Natural killer cell (primary cell): Measurements from ENCODE around the gene LAMC1. TPM values are rescaled to one million over a fixed set of nuclear protein-coding genes. Genes with fewer than 3 reads are reported as not detected.

Source experiments
- ATAC-seq, 3 donors: fragments of 150-1000 bp in 2 of 3; fragments of 200-7000 bp in 1 of 3; cut with Tn5 transposase; 1 replicate in 1 of 3; 2 replicates in 2 of 3; pipeline ENCODE4 v1.10.0; 2021; ENCODE audit warnings: mild to moderate bottlenecking in 2 of 3, moderate library complexity in 2 of 3
- DNase-seq, 2 donors: peaks; one replicate each; pipeline versions ENCODE4 v3.0.0 to v3.0.0-alpha.2; 2013 to 2021; ENCODE audit warnings: mixed read lengths in 1 of 2
- H3K27ac ChIP-seq: one replicate; pipeline ENCODE4 v1.5.1; 2013; ENCODE audit warnings: mild to moderate bottlenecking, low read length
- H3K27me3 ChIP-seq: one replicate; pipeline ENCODE4 v1.6.1; 2013; ENCODE audit warnings: low read length; ENCODE audit not compliant: control insufficient read depth, insufficient read depth
- H3K36me3 ChIP-seq: one replicate; pipeline ENCODE4 v1.6.1; 2013; ENCODE audit warnings: low read length; ENCODE audit not compliant: control insufficient read depth, insufficient read depth
- H3K4me1 ChIP-seq: one replicate; pipeline ENCODE4 v1.6.1; 2013; ENCODE audit warnings: low read length; ENCODE audit not compliant: control insufficient read depth, insufficient read depth
- H3K4me3 ChIP-seq: one replicate; pipeline ENCODE4 v1.5.1; 2013; ENCODE audit warnings: low read length
- H3K9me3 ChIP-seq: one replicate; pipeline ENCODE4 v1.6.1; 2013; ENCODE audit warnings: low read length; ENCODE audit not compliant: control insufficient read depth, insufficient read depth
- H3K27ac Mint-ChIP-seq, 2 donors: one replicate each; pipeline ENCODE4 v1.8.0; 2022; ENCODE audit warnings: mild to moderate bottlenecking in 2 of 2, mixed read lengths in 2 of 2, moderate library complexity in 1 of 2
- H3K27me3 Mint-ChIP-seq, 2 donors: one replicate each; pipeline ENCODE4 v1.8.0; 2022; ENCODE audit warnings: low read depth in 2 of 2, mixed read lengths in 2 of 2
- H3K36me3 Mint-ChIP-seq: one replicate; pipeline ENCODE4 v1.8.0; 2022; ENCODE audit warnings: mixed read lengths
- H3K4me1 Mint-ChIP-seq, 2 donors: one replicate each; pipeline ENCODE4 v1.8.0; 2022; ENCODE audit warnings: mixed read lengths in 2 of 2
- H3K4me3 Mint-ChIP-seq: one replicate; pipeline ENCODE4 v1.8.0; 2022; ENCODE audit warnings: mild to moderate bottlenecking, moderate library complexity, mixed read lengths
- H3K9me3 Mint-ChIP-seq, 2 donors: one replicate each; pipeline ENCODE4 v1.8.0; 2022; ENCODE audit warnings: mixed read lengths in 2 of 2
- WGBS: methylation state at CpG from one replicate; pipeline ENCODE4 v1.1.7; 2013; ENCODE audit warnings: missing lambda C conversion rate; ENCODE audit not compliant: insufficient coverage; 5-methylcytosine and 5-hydroxymethylcytosine counted together
- intact Hi-C: fragments of 100-400 bp; cut with micrococcal nuclease; formaldehyde crosslinking; loops from one replicate; pipeline ENCODE4 v1.14.2; 2022
- total RNA-seq, 4 donors: library from RNA; stranded (reverse); fragments of 120-200 nt in 1 of 4; gene quantifications; one replicate each; pipeline versions ENCODE4 v1.2.3 to v1.2.4, GENCODE V29; 2013 to 2022
- TF ChIP-seq, protein P1 (sequence below): fragments of 200-600 bp; IDR thresholded peaks from one replicate; pipeline ENCODE4 v1.8.0; 2022; ENCODE audit warnings: antibody characterized with exemption

The LAMC1 gene
- total RNA-seq, 3 donors from 2014 or later (not counting 1 experiment from before 2014, with no cell fraction given) = 0.33 to 0.66 (median 0.58) TPM

DNA sequence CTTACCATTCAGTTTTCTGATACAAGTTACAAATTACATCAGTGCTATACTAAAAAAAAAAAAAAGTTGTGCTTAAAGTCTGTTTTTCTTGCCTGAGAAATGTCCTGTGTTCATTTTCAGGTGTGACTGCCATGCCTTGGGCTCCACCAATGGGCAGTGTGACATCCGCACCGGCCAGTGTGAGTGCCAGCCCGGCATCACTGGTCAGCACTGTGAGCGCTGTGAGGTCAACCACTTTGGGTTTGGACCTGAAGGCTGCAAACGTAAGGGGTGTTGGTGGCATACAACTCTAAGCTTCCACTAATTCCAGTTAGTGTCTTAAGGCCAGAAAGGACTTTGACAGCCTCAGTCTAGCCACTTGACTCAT is 102.8 kb downstream of the LAMC1 start:
- no peaks in the 10 kb centered on the region for H3K4me1 ChIP-seq
- no peak overlapping the region for H3K4me3 Mint-ChIP-seq
- H3K36me3 ChIP-seq = no peaks in the 10 kb centered on the region
- no peaks in the 10 kb centered on the region for H3K9me3 ChIP-seq
- no peak for ATAC-seq
- TF ChIP-seq, protein P1, sequence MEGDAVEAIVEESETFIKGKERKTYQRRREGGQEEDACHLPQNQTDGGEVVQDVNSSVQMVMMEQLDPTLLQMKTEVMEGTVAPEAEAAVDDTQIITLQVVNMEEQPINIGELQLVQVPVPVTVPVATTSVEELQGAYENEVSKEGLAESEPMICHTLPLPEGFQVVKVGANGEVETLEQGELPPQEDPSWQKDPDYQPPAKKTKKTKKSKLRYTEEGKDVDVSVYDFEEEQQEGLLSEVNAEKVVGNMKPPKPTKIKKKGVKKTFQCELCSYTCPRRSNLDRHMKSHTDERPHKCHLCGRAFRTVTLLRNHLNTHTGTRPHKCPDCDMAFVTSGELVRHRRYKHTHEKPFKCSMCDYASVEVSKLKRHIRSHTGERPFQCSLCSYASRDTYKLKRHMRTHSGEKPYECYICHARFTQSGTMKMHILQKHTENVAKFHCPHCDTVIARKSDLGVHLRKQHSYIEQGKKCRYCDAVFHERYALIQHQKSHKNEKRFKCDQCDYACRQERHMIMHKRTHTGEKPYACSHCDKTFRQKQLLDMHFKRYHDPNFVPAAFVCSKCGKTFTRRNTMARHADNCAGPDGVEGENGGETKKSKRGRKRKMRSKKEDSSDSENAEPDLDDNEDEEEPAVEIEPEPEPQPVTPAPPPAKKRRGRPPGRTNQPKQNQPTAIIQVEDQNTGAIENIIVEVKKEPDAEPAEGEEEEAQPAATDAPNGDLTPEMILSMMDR = no peak
- H3K27me3 ChIP-seq = no peaks in the 10 kb centered on the region
- no peak overlapping the region for H3K4me3 ChIP-seq
- intact Hi-C loops = no loop called here
- no peak for DNase-seq
- no peaks in the 10 kb centered on the region for H3K27me3 Mint-ChIP-seq
- no peaks in the 10 kb centered on the region for H3K36me3 Mint-ChIP-seq
- H3K4me1 Mint-ChIP-seq = peaks cover 0 to under 1% of the 10 kb centered on the region in 2 donors
- WGBS = 92% methylated on average over 5 of the region's 5 CpGs
- no peak overlapping the region for H3K27ac Mint-ChIP-seq
- no peaks in the 10 kb centered on the region for H3K9me3 Mint-ChIP-seq
- H3K27ac ChIP-seq = no peak overlapping the region

DNA sequence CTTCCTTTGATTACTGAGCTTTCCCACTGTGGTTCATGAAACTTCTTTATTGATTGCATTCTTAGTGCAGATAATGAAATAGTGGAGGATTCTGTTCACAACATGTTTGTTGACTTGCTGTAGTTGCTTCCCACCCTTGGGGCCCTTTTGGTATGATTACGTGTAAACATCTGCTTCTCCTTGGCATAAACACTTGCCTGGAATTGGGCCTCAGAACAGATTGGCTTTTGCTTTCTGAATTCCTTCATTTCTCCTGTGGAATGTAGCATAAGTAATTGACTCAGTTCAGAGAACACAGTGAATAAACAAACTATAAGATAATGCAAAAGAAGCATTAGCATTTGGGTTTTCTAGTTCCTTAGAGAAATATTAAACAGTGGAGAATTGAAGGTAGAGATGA is 103.3 kb downstream of the LAMC1 start:
- Histone ChIP-seq H3K27me3 (no peaks in the 10 kb centered on the region), H3K4me3 (no peak overlapping the region), H3K27ac (no peak overlapping the region), H3K4me1 (no peaks in the 10 kb centered on the region), H3K9me3 (no peaks in the 10 kb centered on the region), H3K36me3 (no peaks in the 10 kb centered on the region)
- intact Hi-C loops = no loop called here
- WGBS = 91% methylated on average over 1 of the region's 1 CpG
- ATAC-seq = no peak
- DNase-seq = no peak
- Mint-ChIP-seq H3K27ac (no peak overlapping the region), H3K9me3 (no peaks in the 10 kb centered on the region), H3K36me3 (no peaks in the 10 kb centered on the region), H3K27me3 (no peaks in the 10 kb centered on the region), H3K4me1 (peaks cover 0 to 5% of the 10 kb centered on the region in 2 donors), H3K4me3 (no peak overlapping the region)
- TF ChIP-seq, protein P1 = no peak

DNA sequence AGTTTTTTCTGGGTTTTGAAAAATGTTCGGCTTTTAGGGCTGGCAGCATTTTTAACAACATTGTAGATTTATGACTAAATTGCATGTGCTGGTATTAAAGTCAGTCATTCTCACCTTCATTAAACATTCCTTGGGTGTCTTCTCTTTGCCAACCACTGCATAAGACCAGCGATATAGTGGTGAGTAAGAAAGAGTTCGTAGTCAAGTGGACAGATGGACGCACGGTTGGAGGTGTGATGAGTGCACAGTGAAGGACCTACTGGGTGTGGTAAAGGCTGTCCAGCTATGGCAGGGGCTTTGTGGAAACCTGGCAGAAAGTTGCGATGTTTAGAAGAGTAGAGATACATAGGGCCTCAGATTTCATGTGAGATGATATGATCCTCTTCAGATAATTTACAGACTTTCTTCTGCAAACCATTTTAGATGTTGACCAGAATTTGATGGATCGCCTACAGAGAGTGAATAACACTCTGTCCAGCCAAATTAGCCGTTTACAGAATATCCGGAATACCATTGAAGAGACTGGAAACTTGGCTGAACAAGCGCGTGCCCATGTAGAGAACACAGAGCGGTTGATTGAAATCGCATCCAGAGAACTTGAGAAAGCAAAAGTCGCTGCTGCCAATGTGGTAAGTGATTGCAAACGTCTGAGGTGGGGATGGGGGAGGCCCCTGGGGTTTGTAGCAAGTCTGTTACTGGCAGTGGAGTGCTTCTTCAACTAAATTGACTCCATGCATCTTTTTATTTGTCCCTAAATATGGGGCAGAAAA is 106.9 kb downstream of the LAMC1 start:
- intact Hi-C loops = no loop called here
- H3K27ac Mint-ChIP-seq = no peak overlapping the region
- no peaks in the 10 kb centered on the region for H3K36me3 Mint-ChIP-seq
- no peaks in the 10 kb centered on the region for H3K9me3 Mint-ChIP-seq
- DNase-seq (no peak), ATAC-seq (no peak)
- Histone ChIP-seq H3K4me1 (no peaks in the 10 kb centered on the region), H3K27me3 (no peaks in the 10 kb centered on the region), H3K36me3 (no peaks in the 10 kb centered on the region), H3K9me3 (no peaks in the 10 kb centered on the region), H3K4me3 (no peak overlapping the region), H3K27ac (no peak overlapping the region)
- WGBS = 93% methylated on average over 15 of the region's 15 CpGs
- H3K27me3 Mint-ChIP-seq = no peaks in the 10 kb centered on the region
- TF ChIP-seq, protein P1 = no peak
- H3K4me3 Mint-ChIP-seq = no peak overlapping the region
- peaks cover 0 to 5% of the 10 kb centered on the region in 2 donors for H3K4me1 Mint-ChIP-seq

DNA sequence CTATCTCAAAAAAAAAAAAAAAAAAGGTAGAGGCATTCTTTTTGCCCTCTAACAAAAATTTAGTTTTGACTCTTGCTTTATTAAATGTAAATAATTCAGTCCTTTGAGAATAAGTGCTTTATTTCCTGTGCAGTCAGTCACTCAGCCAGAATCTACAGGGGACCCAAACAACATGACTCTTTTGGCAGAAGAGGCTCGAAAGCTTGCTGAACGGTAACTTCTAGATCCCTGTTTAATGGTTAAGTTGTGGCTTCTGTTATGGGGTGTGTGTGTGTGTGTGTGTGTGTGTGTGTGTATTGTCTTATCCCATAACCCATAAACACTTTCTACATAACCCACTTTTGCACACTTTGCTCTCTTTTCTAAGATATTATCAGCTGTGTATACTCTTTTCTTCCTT is 107.9 kb downstream of the LAMC1 start:
- H3K4me1 ChIP-seq = no peaks in the 10 kb centered on the region
- no peak overlapping the region for H3K4me3 Mint-ChIP-seq

More for the DNA sequence above, 107.9 kb downstream of the LAMC1 start:
- no peaks in the 10 kb centered on the region for H3K27me3 ChIP-seq
- intact Hi-C loops = no loop called here
- Mint-ChIP-seq H3K9me3 (no peaks in the 10 kb centered on the region), H3K36me3 (no peaks in the 10 kb centered on the region), H3K27ac (no peak overlapping the region), H3K4me1 (peaks cover 0 to 5% of the 10 kb centered on the region in 2 donors), H3K27me3 (no peaks in the 10 kb centered on the region)
- no peak overlapping the region for H3K27ac ChIP-seq
- WGBS = no CpG with 5 or more reads among the region's 2 CpGs
- no peaks in the 10 kb centered on the region for H3K9me3 ChIP-seq
- TF ChIP-seq, protein P1 = no peak
- ATAC-seq (no peak), DNase-seq (peak in 1 of 2 donors; percentile 11)
- no peak overlapping the region for H3K4me3 ChIP-seq
- no peaks in the 10 kb centered on the region for H3K36me3 ChIP-seq
